Stomach (tissue), 9 donors: Measurements from ENCODE around the gene TRABD2B. TPM values are rescaled to one million over a fixed set of nuclear protein-coding genes. Genes with fewer than 3 reads are reported as not detected.

Experiments
- DNase-seq, 2 donors: peaks; one replicate each; pipeline versions ENCODE4 v3.0.0 to v3.0.0-alpha.2; 2013 to 2019
- H3K27ac ChIP-seq, 5 donors: fragments of 200-600 bp in 4 of 5; sonication (generic) in 4 of 5; one replicate each; pipeline ENCODE4 v1.5.1; 2013 to 2019; ENCODE audit warnings: mild to moderate bottlenecking in 1 of 5, moderate library complexity in 1 of 5
- H3K27me3 ChIP-seq, 3 donors: fragments of 200-600 bp; sonication (generic); one replicate each; pipeline ENCODE4 v1.5.1; 2017 to 2019; ENCODE audit warnings: mixed run types in 1 of 3
- H3K36me3 ChIP-seq, 4 donors: fragments of 200-600 bp; sonication (generic); 1 replicate in 3 of 4; 2 replicates in 1 of 4; pipeline ENCODE4 v1.5.1; 2016 to 2019
- H3K4me1 ChIP-seq, 4 donors: fragments of 200-600 bp; sonication (generic); one replicate each; pipeline ENCODE4 v1.5.1; 2016 to 2019
- H3K4me3 ChIP-seq, 4 donors: fragments of 200-600 bp; sonication (generic) in 3 of 4; one replicate each; pipeline ENCODE4 v1.5.1; 2016 to 2019; ENCODE audit warnings: mild to moderate bottlenecking in 1 of 4
- H3K9me3 ChIP-seq, 4 donors: fragments of 200-600 bp; sonication (generic); one replicate each; pipeline ENCODE4 v1.5.1; 2016 to 2019
- CTCF ChIP-seq, 7 experiments: fragments of 450-650 bp in 4 of 7; fragments of 200-600 bp in 3 of 7; sonication (generic) in 3 of 7; IDR thresholded peaks; one replicate each; pipeline ENCODE4 v1.5.1; 2016 to 2019; ENCODE audit warnings: antibody characterized with exemption in 7 of 7, control low read depth in 2 of 7, mild to moderate bottlenecking in 1 of 7
- EP300 ChIP-seq: sonication (generic); formaldehyde crosslinking; IDR thresholded peaks from one replicate; pipeline ENCODE4 v1.6.1; 2017; ENCODE audit warnings: antibody characterized with exemption
- POLR2A ChIP-seq, 4 donors: fragments of 450-650 bp; IDR thresholded peaks; one replicate each; pipeline ENCODE4 v1.6.1; 2016; ENCODE audit warnings: antibody characterized with exemption in 4 of 4, control low read depth in 2 of 4, mild to moderate bottlenecking in 1 of 4, moderate library complexity in 1 of 4
- POLR2AphosphoS5 ChIP-seq, 3 donors: sonication (generic); formaldehyde crosslinking; IDR thresholded peaks; one replicate each; pipeline ENCODE4 v1.6.1; 2016; ENCODE audit warnings: antibody characterized with exemption in 3 of 3
- WGBS, 5 donors: extraction: QIAGEN DNeasy Blood & Tissue Kit in 3 of 5; methylation state at CpG; one replicate each; pipeline versions ENCODE4 v1.1.5 to v1.1.7; 2013 to 2018; 5-methylcytosine and 5-hydroxymethylcytosine counted together
- intact Hi-C: fragments of 100-400 bp; cut with DNase I; formaldehyde crosslinking; loops from one replicate; pipeline ENCODE4 v1.15.1; 2023; ENCODE audit warnings: low total_unique reads
- polyA plus RNA-seq, 3 donors: library from polyadenylated mRNA; stranded (reverse); fragments of 200-250 nt; gene quantifications; one replicate each; pipeline ENCODE4 v1.2.3, GENCODE V29; 2013
- total RNA-seq, 5 donors: library from RNA; depleted of rRNA; stranded (reverse); fragments of >200 nt; gene quantifications; one replicate each; pipeline versions ENCODE4 v1.1.0 to v1.2.3, GENCODE V29; 2014 to 2016
- donor health status: healthy with polysubstance abuse.
- donor health status: Bipolar disorder and iron deficiency.
- donor health status: healthy.

The TRABD2B gene
- total and polyA plus RNA-seq, 8 donors: 0.31 to 2.0 (median 0.93) TPM; not detected in 1

- 63 to 91% (median 79%) methylated on average over 8 of the region's 8 CpGs for WGBS, 5 donors
- H3K27ac ChIP-seq: no peak overlapping the region
- DNase-seq: peak in 1 of 2 donors; percentile 81
- H3K4me3 ChIP-seq: no peak overlapping the region
- H3K9me3 ChIP-seq: no peaks in the 10 kb centered on the region
- TF ChIP-seq EP300: no peak
- no peak for TF ChIP-seq CTCF (IDR thresholded peaks at IDR 0.05)
- TF ChIP-seq POLR2A (IDR thresholded peaks at IDR 0.05): no peak
- TF ChIP-seq POLR2AphosphoS5 (IDR thresholded peaks at IDR 0.05): no peak
- peaks cover 0 to 12% (median 5%) of the 10 kb centered on the region in 4 donors for H3K4me1 ChIP-seq
- intact Hi-C loops: no loop called here
- no peaks in the 10 kb centered on the region for H3K36me3 ChIP-seq
- no peaks in the 10 kb centered on the region for H3K27me3 ChIP-seq
These were observed 126.1 kb downstream of the TRABD2B start for GRCh38 chr1:47870946-47871676.

GRCh38 chr1:47870480-47870879 lies 126.7 kb downstream of the TRABD2B start:
- no peak for DNase-seq
- H3K9me3 ChIP-seq: no peaks in the 10 kb centered on the region
- no peak overlapping the region for H3K4me3 ChIP-seq
- intact Hi-C loops: no loop called here
- TF ChIP-seq POLR2AphosphoS5 (IDR thresholded peaks at IDR 0.05): no peak
- TF ChIP-seq POLR2A (IDR thresholded peaks at IDR 0.05): no peak
- TF ChIP-seq EP300: no peak
- TF ChIP-seq CTCF (IDR thresholded peaks at IDR 0.05): no peak
- no peak overlapping the region for H3K27ac ChIP-seq
- no peaks in the 10 kb centered on the region for H3K36me3 ChIP-seq
- H3K27me3 ChIP-seq: no peaks in the 10 kb centered on the region
- H3K4me1 ChIP-seq: peaks cover 0 to 6% (median 2%) of the 10 kb centered on the region in 4 donors
- 66 to 97% (median 93%) methylated on average over 4 of the region's 4 CpGs for WGBS, 5 donors

GRCh38 chr1:47868348-47868676 lies 128.9 kb downstream of the TRABD2B start:
- peaks cover 0 to 5% (median 0%) of the 10 kb centered on the region in 4 donors for H3K4me1 ChIP-seq
- H3K4me3 ChIP-seq: no peak overlapping the region
- WGBS, 5 donors: 78 to 98% (median 96%) methylated on average over 5 of the region's 5 CpGs
- peak overlapping the region in 1 of 5 donors; percentile 14 for H3K27ac ChIP-seq
- H3K36me3 ChIP-seq: no peaks in the 10 kb centered on the region
- DNase-seq: no peak
- no peaks in the 10 kb centered on the region for H3K27me3 ChIP-seq
- TF ChIP-seq POLR2A (IDR thresholded peaks at IDR 0.05): no peak
- TF ChIP-seq EP300: no peak
- no peak for TF ChIP-seq POLR2AphosphoS5 (IDR thresholded peaks at IDR 0.05)
- TF ChIP-seq CTCF (IDR thresholded peaks at IDR 0.05): no peak
- H3K9me3 ChIP-seq: no peaks in the 10 kb centered on the region
- intact Hi-C loops: no loop called here

GRCh38 chr1:47867438-47868347 lies 129.5 kb downstream of the TRABD2B start:
- no peaks in the 10 kb centered on the region for H3K36me3 ChIP-seq
- intact Hi-C loops: no loop called here
- WGBS, 5 donors: 63 to 72% (median 70%) methylated on average over 8 of the region's 8 CpGs
- H3K4me1 ChIP-seq: peaks cover 0 to 5% (median 0%) of the 10 kb centered on the region in 4 donors
- TF ChIP-seq POLR2A (IDR thresholded peaks at IDR 0.05): no peak
- TF ChIP-seq CTCF (IDR thresholded peaks at IDR 0.05): no peak
- no peak for TF ChIP-seq EP300
- no peak for TF ChIP-seq POLR2AphosphoS5 (IDR thresholded peaks at IDR 0.05)
- no peaks in the 10 kb centered on the region for H3K27me3 ChIP-seq
- DNase-seq: no peak
- H3K9me3 ChIP-seq: no peaks in the 10 kb centered on the region
- H3K27ac ChIP-seq: peak overlapping the region in 1 of 5 donors; percentile 14
- H3K4me3 ChIP-seq: no peak overlapping the region
